Activated CD8-positive, alpha-beta T cell treated with anti-CD3 and anti-CD28 coated beads, Interleukin-2, amount 10 ng/mL, durations not matched to agents 7 days and 5 days (primary cell): Measurements from ENCODE around the gene QPCT. TPM values are rescaled to one million over a fixed set of nuclear protein-coding genes. Genes with fewer than 3 reads are reported as not detected.
A peak's percentile ranks its signal among the peaks of the same experiment; 100 is the strongest.

Experiments used
- ATAC-seq: fragments of 150-1000 bp; cut with Tn5 transposase; one replicate; pipeline ENCODE4 v1.10.0; 2021; ENCODE audit warnings: moderate library complexity
- CTCF ChIA-PET: fragments of 350-600 bp; sonication (Branson Sonifier 250); formaldehyde crosslinking; loops from one replicate; lab custom pipeline; 2021; ENCODE audit warnings: antibody characterized with exemption; lab: Charles Lee
- POLR2A ChIA-PET: fragments of 350-600 bp; sonication (Branson Sonifier 250); formaldehyde crosslinking; loops from one replicate; lab custom pipeline; 2021; ENCODE audit warnings: antibody characterized with exemption; lab: Charles Lee
- DNase-seq: peaks from one replicate; pipeline ENCODE4 v3.0.0-alpha.2; 2020
- H3K27ac Mint-ChIP-seq: one replicate; pipeline ENCODE4 v1.8.0; 2021; ENCODE audit warnings: mild to moderate bottlenecking, mixed read lengths
- H3K27me3 Mint-ChIP-seq: one replicate; pipeline ENCODE4 v1.8.0; 2021; ENCODE audit warnings: low read depth, mixed read lengths
- H3K36me3 Mint-ChIP-seq: one replicate; pipeline ENCODE4 v1.8.0; 2021; ENCODE audit warnings: low read depth, mixed read lengths
- H3K4me1 Mint-ChIP-seq: one replicate; pipeline ENCODE4 v1.8.0; 2021; ENCODE audit warnings: low read depth, mixed read lengths
- H3K4me3 Mint-ChIP-seq: one replicate; pipeline ENCODE4 v1.8.0; 2021; ENCODE audit warnings: mild to moderate bottlenecking, mixed read lengths
- H3K9me3 Mint-ChIP-seq: one replicate; pipeline ENCODE4 v1.8.0; 2022; ENCODE audit warnings: mixed read lengths; ENCODE audit not compliant: insufficient read depth
- total RNA-seq, 2 experiments: library from RNA; stranded (reverse); gene quantifications; one replicate each; pipeline ENCODE4 v1.2.3, GENCODE V29; 2021

Gene QPCT
- total RNA-seq, 2 experiments from 2014 or later: not detected

DNA sequence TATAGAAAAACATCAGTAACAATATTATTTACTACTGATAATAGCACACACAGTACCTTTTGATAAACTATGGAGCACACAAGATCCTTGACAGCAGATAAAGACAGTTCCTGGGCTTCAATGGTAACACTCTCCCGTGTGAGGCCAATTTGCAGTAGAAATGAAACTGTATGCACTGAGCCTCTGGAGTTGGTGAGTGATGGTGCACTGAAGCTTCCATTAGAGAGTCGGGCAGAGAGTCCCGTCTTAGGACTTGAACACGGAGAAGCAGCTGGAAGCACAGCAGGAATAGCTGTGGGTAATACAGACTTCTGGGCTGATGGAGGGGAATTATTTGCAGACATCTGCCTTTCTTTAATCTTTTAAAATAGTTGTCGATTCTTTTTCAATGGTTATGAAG, 28.2 kb upstream of the QPCT start:
- Mint-ChIP-seq H3K4me3 (no peak overlapping the region), H3K27ac (no peak overlapping the region), H3K36me3 (peaks cover 21% of the 10 kb centered on the region), H3K27me3 (no peaks in the 10 kb centered on the region), H3K4me1 (peaks cover 20% of the 10 kb centered on the region), H3K9me3 (no peaks in the 10 kb centered on the region)
- ChIA-PET CTCF (no interaction called here), POLR2A (no interaction called here)
- DNase-seq: no peak
- ATAC-seq: no peak

DNA sequence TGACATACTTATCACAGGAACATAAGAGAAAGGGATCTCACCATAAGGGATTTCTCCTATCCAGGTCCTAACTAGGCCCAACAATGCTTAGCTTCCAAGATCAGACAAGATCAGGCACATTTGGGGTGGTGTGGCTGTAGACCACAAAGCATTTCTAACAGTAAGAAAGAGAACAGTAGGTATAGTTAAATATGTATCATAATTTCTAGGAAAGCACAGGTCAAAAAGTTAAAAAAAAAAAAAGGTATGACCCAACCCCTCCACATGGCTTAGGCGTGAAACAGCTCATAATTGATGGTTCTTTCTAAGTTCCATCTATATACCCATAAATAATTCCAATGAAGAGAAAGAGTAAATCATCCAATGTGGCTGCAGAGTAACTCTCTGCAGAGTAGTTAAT, 26.7 kb upstream of the QPCT start:
- peaks cover 21% of the 10 kb centered on the region for H3K36me3 Mint-ChIP-seq
- H3K9me3 Mint-ChIP-seq: no peaks in the 10 kb centered on the region
- H3K4me1 Mint-ChIP-seq: peaks cover 30% of the 10 kb centered on the region
- DNase-seq: no peak
- CTCF ChIA-PET: interaction anchor here (1.1 to 1.4 kb wide), 2 partner anchors 11 to 49 kb away, joined by 3 read pairs; no protein-coding TSS in a partner anchor
- H3K27ac Mint-ChIP-seq: no peak overlapping the region
- POLR2A ChIA-PET: interaction anchor here (0.6 kb wide), 1 partner anchor 388 kb away, joined by 3 read pairs; no protein-coding TSS in a partner anchor
- H3K27me3 Mint-ChIP-seq: no peaks in the 10 kb centered on the region
- H3K4me3 Mint-ChIP-seq: no peak overlapping the region
- ATAC-seq: no peak

DNA sequence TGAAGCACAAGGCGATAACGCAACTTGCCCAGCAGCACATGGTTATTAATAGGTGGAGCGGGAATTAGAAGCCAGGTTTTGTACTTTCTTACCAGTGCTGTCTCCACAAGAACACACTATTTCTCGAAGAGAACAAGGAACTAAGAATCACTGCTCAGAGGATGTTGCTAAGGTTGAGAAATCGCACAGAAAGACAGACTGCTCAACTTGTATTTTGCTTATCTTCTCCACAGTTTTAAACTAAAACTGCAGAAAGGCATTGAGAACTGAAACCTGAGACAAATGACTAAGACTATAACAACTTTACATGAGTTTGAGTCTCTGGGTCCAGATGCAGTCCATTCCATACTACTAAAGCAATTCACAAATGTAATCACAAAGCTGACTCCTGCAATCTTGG, 26.0 kb upstream of the QPCT start:
- ChIA-PET POLR2A (interaction anchor here (0.6 to 1.0 kb wide), 2 partner anchors 86 to 387 kb away, joined by 3 read pairs; no protein-coding TSS in a partner anchor), CTCF (interaction anchor here (1.1 to 1.4 kb wide), 2 partner anchors 12 to 48 kb away, joined by 3 read pairs; no protein-coding TSS in a partner anchor)
- peaks cover 17% of the 10 kb centered on the region for H3K36me3 Mint-ChIP-seq
- DNase-seq (no peak), ATAC-seq (no peak)
- no peak overlapping the region for H3K4me3 Mint-ChIP-seq
- H3K27me3 Mint-ChIP-seq: no peaks in the 10 kb centered on the region
- H3K9me3 Mint-ChIP-seq: no peaks in the 10 kb centered on the region
- peaks cover 35% of the 10 kb centered on the region for H3K4me1 Mint-ChIP-seq
- H3K27ac Mint-ChIP-seq: no peak overlapping the region

DNA sequence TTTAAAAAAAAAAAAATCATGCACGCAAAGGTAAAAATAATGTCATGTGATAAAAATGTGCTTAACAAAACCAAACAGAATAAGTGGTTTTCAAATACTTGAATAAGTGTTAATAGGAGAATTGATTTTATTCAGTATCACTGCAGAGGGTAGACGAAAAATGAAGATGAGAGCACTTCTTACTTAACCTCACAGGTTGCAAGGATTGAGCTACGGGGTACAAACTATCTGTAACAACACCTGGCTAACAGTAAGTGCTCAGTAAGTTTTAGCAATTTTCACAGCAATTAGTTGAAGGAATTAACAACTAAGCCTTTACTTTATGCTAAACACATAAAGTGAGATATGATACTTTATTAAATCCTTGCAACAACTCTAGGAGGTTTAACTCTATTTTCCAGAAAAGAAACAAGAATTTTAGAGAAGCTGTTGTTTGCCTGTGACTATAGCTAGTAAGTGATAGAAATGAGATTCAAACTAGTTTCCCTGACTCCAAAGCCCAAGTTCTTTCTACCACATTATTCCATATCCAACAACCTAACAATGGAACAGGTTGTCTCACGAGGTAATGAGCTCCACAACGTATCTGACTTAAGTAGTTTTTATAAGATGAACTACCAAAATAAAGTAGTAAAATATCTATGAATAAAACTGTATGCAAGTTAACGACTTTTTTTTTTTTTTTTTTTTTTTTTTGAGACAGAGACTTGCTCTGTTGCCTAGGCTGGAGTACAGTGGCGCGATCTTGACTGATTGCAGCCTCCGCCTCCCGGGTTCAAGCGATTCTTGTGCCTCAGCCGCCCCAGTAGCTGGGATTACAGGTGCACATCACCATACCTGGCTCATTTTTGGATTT, 24.4 kb upstream of the QPCT start:
- ChIA-PET CTCF (interaction anchor here (1.2 to 1.5 kb wide), 3 partner anchors 27 to 151 kb away, joined by 3 to 5 read pairs (median 4); no protein-coding TSS in a partner anchor), POLR2A (no interaction called here)
- peaks cover 40% of the 10 kb centered on the region for H3K4me1 Mint-ChIP-seq
- ATAC-seq (no peak), DNase-seq (no peak)
- H3K9me3 Mint-ChIP-seq: no peaks in the 10 kb centered on the region
- peaks cover 22% of the 10 kb centered on the region for H3K36me3 Mint-ChIP-seq
- peaks cover 1% of the 10 kb centered on the region for H3K27me3 Mint-ChIP-seq
- no peak overlapping the region for H3K4me3 Mint-ChIP-seq
- H3K27ac Mint-ChIP-seq: no peak overlapping the region

DNA sequence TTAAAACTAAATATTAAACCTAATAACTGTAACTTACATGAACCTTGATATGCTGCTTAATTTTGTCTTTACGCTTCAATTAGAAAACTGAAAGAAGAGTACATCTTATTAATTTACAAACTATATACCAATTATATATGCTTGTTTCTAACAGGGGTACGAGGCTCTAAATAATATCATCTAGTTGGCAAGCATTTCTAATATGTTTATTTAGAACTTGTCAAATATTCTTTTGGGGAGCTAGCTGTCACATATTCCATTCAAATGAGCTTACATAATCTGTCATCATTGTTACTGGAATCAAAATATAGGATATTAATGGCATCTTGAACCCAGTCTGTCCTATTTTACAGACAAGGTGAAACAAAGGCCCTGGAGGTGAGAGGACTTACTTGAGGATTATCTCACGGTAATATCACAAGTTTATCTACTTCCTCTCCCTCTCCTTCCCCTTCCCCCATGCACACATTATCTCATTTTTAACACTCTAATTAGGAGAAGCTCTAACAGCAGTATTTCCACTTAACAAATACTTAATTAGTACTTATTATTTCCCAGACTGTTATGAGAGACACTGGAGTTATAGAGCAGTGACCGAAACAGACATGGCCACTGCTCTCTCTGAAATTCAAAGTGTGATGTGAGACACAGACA, 23.3 kb upstream of the QPCT start:
- Mint-ChIP-seq H3K4me3 (no peak overlapping the region), H3K27me3 (peaks cover 10% of the 10 kb centered on the region), H3K27ac (no peak overlapping the region), H3K36me3 (peaks cover 21% of the 10 kb centered on the region), H3K4me1 (peaks cover 47% of the 10 kb centered on the region), H3K9me3 (no peaks in the 10 kb centered on the region)
- ChIA-PET CTCF (interaction anchor here (0.6 kb wide), 1 partner anchor 97 kb away, joined by 3 read pairs; no protein-coding TSS in a partner anchor), POLR2A (interaction anchor here (0.6 kb wide), 1 partner anchor 69 kb away, joined by 4 read pairs; no protein-coding TSS in a partner anchor)
- DNase-seq (no peak), ATAC-seq (no peak)

DNA sequence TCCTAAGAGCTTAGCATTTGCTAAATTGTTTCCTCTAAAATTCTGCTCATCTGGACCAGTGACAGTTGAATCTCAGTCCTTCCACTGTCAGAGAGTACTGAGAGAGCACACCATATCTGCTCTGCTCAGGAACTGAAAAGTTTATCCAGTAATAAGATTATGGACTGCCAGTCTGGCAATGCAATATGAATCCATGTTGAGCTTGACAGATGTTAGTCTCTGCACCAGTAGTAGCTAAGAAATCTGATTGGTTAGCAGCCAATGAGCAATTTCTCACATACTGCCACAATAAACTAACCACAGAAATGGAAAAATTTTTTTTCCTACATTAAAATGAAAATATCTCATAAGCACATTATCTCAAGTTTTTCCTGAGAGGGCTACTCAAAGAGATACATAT, 22.1 kb upstream of the QPCT start:
- H3K27ac Mint-ChIP-seq: no peak overlapping the region
- POLR2A ChIA-PET: no interaction called here
- peaks cover 19% of the 10 kb centered on the region for H3K27me3 Mint-ChIP-seq
- DNase-seq (no peak), ATAC-seq (no peak)
- peaks cover 17% of the 10 kb centered on the region for H3K36me3 Mint-ChIP-seq
- peaks cover 49% of the 10 kb centered on the region for H3K4me1 Mint-ChIP-seq
- no peaks in the 10 kb centered on the region for H3K9me3 Mint-ChIP-seq
- no peak overlapping the region for H3K4me3 Mint-ChIP-seq
- CTCF ChIA-PET: interaction anchor here (1.4 to 2.2 kb wide), 3 partner anchors 16 to 555 kb away, joined by 4 to 6 read pairs (median 5); no protein-coding TSS in a partner anchor

DNA sequence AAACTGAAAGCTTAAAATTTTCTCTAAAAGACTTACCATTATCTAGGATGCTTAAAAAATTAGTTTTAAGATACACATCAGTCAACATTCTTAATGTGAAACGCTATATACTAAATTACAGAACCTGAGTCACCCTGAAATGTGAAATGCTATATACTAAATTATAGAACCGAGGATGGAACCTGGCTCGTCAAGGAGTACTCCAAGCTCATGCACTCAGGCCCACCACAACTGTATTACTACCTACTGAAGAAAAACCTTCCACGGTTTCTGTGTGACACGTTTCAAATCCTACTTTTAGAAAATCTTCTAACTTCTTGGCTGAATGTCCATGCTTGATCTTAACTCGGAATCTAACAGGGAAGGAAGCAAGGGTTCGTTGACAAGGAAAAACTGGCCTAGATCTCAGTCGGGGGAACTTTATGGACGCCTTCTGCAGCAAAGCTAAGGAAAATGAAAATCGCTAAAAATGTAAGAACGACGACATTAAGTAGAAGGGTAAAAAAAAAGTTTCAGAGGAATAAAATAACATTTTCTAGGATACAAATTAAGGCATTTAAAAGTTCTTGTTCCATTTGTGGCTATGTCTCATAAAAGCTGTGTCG, 21.2 kb upstream of the QPCT start:
- peak overlapping the region; percentile 91 for H3K27ac Mint-ChIP-seq
- CTCF ChIA-PET: interaction anchor here (1.4 to 2.2 kb wide), 3 partner anchors 15 to 554 kb away, joined by 4 to 6 read pairs (median 5); no protein-coding TSS in a partner anchor
- DNase-seq (no peak), ATAC-seq (no peak)
- H3K36me3 Mint-ChIP-seq: peaks cover 9% of the 10 kb centered on the region
- H3K9me3 Mint-ChIP-seq: no peaks in the 10 kb centered on the region
- peaks cover 22% of the 10 kb centered on the region for H3K27me3 Mint-ChIP-seq
- H3K4me3 Mint-ChIP-seq: peak overlapping the region; percentile 89
- H3K4me1 Mint-ChIP-seq: peaks cover 41% of the 10 kb centered on the region
- POLR2A ChIA-PET: interaction anchor here (0.8 to 1.3 kb wide), 3 partner anchors 8 to 92 kb away, joined by 3 to 4 read pairs (median 3); partner anchors contain the start of genes CEBPZ and NDUFAF7

DNA sequence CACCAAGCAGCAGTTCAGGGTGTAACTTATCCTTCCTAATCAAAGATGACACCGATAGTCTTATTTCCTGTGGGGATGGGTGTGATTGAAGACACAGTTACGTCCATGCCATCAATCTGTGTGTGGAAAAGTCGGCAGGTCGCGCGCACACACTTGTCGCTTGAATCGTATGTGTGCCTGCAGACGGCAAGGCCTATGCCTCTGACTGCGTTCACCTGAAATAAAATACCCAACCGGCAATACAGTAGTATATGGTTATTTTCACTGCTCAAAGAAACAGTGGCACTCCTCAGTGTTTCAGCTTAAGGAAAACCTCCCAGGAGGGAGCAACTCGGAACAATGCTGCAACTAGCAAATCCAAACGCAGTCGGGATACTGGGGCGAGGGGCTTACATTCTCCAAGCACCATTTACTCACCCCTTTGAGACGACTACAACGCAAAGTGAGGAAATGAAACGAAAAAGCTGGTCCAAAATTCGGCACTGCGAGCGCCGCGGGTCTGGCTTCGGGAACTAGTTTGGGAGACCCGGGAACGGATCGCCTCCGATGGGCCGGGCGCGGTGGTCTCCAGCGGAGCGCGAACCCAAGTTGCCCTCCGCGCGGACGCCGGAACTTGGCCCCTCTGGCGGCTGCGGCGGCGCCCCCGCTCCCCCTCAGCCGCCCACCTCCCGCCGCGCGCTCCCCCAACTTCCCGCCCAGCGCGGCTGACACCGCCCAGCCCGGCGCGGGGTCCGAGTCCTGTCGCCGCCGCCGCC, 20.5 kb upstream of the QPCT start:
- ATAC-seq (peak; percentile 39), DNase-seq (peak; percentile 51)
- Mint-ChIP-seq H3K36me3 (peaks cover 6% of the 10 kb centered on the region), H3K27ac (peak overlapping the region; percentile 91), H3K27me3 (peaks cover 22% of the 10 kb centered on the region), H3K9me3 (no peaks in the 10 kb centered on the region), H3K4me3 (peak overlapping the region; percentile 89), H3K4me1 (peaks cover 36% of the 10 kb centered on the region)
- ChIA-PET CTCF (interaction anchor here (1.4 to 2.2 kb wide), 4 partner anchors 14 to 553 kb away, joined by 3 to 6 read pairs (median 4); no protein-coding TSS in a partner anchor), POLR2A (interaction anchor here (0.8 to 1.3 kb wide), 3 partner anchors 9 to 92 kb away, joined by 3 to 4 read pairs (median 3); partner anchors contain the start of genes CEBPZ and NDUFAF7)

DNA sequence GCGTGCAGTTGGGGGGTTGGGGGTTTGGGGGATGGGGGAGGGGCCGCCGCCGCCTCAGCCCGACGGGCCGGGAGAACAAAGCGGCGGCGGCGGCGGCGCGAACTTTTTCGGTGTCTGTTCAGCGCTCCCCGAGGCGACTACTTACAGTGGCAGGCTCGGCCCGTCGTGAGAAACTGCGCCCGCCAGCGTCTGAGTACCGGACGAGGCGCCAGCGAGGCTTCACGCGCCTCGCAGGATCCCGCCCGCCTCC, 20.0 kb upstream of the QPCT start:
- H3K4me3 Mint-ChIP-seq: peak overlapping the region; percentile 61
- DNase-seq (peak; percentile 77), ATAC-seq (peak; percentile 80)
- ChIA-PET POLR2A (interaction anchor here (1.3 kb wide), 1 partner anchor 93 kb away, joined by 3 read pairs; the partner anchor contains the start of genes CEBPZ and NDUFAF7), CTCF (interaction anchor here (1.5 kb wide), 1 partner anchor 53 kb away, joined by 3 read pairs; no protein-coding TSS in a partner anchor)
- H3K4me1 Mint-ChIP-seq: peaks cover 35% of the 10 kb centered on the region
- H3K9me3 Mint-ChIP-seq: no peaks in the 10 kb centered on the region
- H3K27me3 Mint-ChIP-seq: peaks cover 22% of the 10 kb centered on the region
- no peak overlapping the region for H3K27ac Mint-ChIP-seq
- peaks cover 6% of the 10 kb centered on the region for H3K36me3 Mint-ChIP-seq

DNA sequence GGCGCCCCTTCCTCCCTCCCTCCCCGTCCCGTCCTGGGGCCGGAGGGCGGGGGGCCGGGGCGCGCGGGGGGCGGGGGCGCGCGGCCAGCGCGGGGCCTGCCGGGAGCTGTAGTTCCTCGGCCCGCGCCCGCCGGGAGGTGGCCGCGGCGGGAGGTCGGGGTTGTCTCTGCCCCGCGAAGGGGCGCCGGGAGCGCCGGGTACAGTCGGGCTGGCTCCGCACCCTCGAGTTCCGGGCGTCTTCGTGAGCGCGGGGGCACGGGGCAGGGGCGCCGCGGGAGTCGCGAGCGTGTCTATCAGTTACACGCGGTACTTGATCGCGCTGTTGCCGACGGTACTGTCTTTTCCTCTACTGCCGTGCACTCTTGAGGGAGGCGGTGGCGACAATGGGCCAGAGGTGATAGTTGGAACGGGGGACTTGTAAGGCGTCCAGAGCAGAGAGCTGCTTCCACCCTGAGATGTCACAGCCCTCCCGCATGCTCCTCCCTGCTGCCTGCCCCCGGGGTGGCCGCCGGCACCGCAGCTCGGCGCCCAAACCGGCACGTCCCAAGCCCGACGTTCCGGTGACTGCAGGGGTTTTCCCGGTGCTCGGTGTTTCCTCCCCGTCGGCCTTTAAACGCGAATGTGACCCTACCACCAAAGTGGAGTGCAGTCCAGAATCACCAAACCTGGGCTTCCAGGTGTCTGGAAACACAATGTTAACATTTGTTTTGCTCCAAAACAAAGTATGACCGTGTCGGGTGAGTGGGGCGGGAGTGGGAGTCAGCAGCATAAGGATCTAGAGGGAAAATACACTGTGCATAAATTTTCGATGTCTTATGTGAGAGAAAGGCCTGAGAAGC, 19.4 kb upstream of the QPCT start, which contains the start of gene PRKD3:
Gene PRKD3 (minus strand): TSS at position 48 of the 839 bp plus-strand sequence. CDS start 8,309 bp downstream, outside the sequence.
- H3K4me1 Mint-ChIP-seq: peaks cover 33% of the 10 kb centered on the region
- peak within 1 kb of the TSS; percentile 89 for H3K4me3 Mint-ChIP-seq
- peak within 1 kb of the TSS; percentile 91 for H3K27ac Mint-ChIP-seq
- no peaks in the 10 kb centered on the region for H3K9me3 Mint-ChIP-seq
- H3K27me3 Mint-ChIP-seq: peaks cover 22% of the 10 kb centered on the region
- POLR2A ChIA-PET: no interaction called here
- DNase-seq: peak; percentile 63
- H3K36me3 Mint-ChIP-seq: peaks cover 6% of the 10 kb centered on the region
- peak; percentile 71 for ATAC-seq
- CTCF ChIA-PET: interaction anchor here (1.5 kb wide), 1 partner anchor 52 kb away, joined by 3 read pairs; no protein-coding TSS in a partner anchor
